NCI-H128 (cell line): ENCODE measurements around the gene SSR1.
"Not testable (repeated sequence)": the region's sequence is repeated elsewhere in the genome, so short reads cannot be mapped to it uniquely, and the experiment has no call there.

Experiments used
- DNase-seq: peaks from one replicate; lab custom pipeline; 2025; ENCODE audit not compliant: unreplicated experiment; lab: John Stamatoyannopoulos, UW

SSR1 gene

GRCh38 chr6:7319406-7319805, 6.4 kb upstream of the SSR1 start:
- not testable (repeated sequence) for DNase-seq

GRCh38 chr6:7317538-7317937, 4.5 kb upstream of the SSR1 start:
- DNase-seq = no peak

GRCh38 chr6:7316658-7317533, 3.9 kb upstream of the SSR1 start:
- DNase-seq = no peak

- no peak for DNase-seq
Observed at GRCh38 chr6:7315948-7316365, 3.0 kb upstream of the SSR1 start.

GRCh38 chr6:7315087-7315947, 2.3 kb upstream of the SSR1 start:
- not testable (repeated sequence) for DNase-seq

GRCh38 chr6:7314414-7314813, 1.4 kb upstream of the SSR1 start:
- DNase-seq = no peak

GRCh38 chr6:7313505-7314165, 636 bp upstream of the SSR1 start:
- no peak for DNase-seq

GRCh38 chr6:7311917-7312615, 933 bp downstream of the SSR1 start:
- no peak for DNase-seq

GRCh38 chr6:7311176-7311575, 1.8 kb downstream of the SSR1 start:
- no peak for DNase-seq

- DNase-seq = no peak
Observed at GRCh38 chr6:7309050-7309449, 3.9 kb downstream of the SSR1 start.

- no peak for DNase-seq
Observed at GRCh38 chr6:7307533-7307932, 5.5 kb downstream of the SSR1 start.

GRCh38 chr6:7304821-7305220, 8.2 kb downstream of the SSR1 start:
- DNase-seq = no peak

- DNase-seq = no peak
Observed at GRCh38 chr6:7301702-7302101, 11.3 kb downstream of the SSR1 start.

- DNase-seq = no peak
Observed at GRCh38 chr6:7300926-7301325, 12.1 kb downstream of the SSR1 start.

GRCh38 chr6:7298113-7298512, 14.9 kb downstream of the SSR1 start:
- no peak for DNase-seq

GRCh38 chr6:7296602-7297001, 16.4 kb downstream of the SSR1 start:
- no peak for DNase-seq

- DNase-seq = no peak
Observed at GRCh38 chr6:7295916-7296315, 17.1 kb downstream of the SSR1 start.

GRCh38 chr6:7292596-7293255, 20.3 kb downstream of the SSR1 start:
- no peak for DNase-seq

- no peak for DNase-seq
Observed at GRCh38 chr6:7290079-7290478, 22.9 kb downstream of the SSR1 start.

- DNase-seq = no peak
Observed at GRCh38 chr6:7285416-7285815, 27.6 kb downstream of the SSR1 start.
